Measurements from ENCODE around the gene F11R. TPM values are rescaled to one million over a fixed set of nuclear protein-coding genes. Genes with fewer than 3 reads are reported as not detected.
A peak's percentile ranks its signal among the peaks of the same experiment; 100 is the strongest.
"Not testable (repeated sequence)": the region's sequence is repeated elsewhere in the genome, so short reads cannot be mapped to it uniquely, and the experiment has no call there.

The F11R gene
- total RNA-seq, 1 donor from 2014 or later: 9.8 TPM

GRCh38 chr1:161019111-161019660 lies 1.8 kb downstream of the F11R start:
- DNase-seq (ENCODE audit: missing footprints); ATAC-seq; intact Hi-C loops (cut with DNase I): not testable (repeated sequence)

DNA sequence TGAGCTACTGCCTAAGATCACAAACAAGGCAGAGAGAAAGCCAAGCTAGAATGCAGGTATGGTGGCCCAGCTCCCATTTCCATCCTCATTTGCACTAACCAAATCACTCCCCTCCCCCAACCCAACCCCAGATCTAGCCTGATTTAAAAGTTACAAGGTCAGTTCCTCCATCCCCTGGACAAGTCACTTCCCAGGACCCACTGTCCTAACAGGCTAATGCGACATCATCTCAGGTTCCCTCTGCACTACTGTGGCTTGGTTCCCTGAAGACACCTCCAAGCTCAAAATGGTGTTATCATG lies 2.4 kb downstream of the F11R start:
- intact Hi-C loops (cut with DNase I): no loop called here
- ATAC-seq: no peak
- no peak for DNase-seq (ENCODE audit: missing footprints)

- ATAC-seq (no peak), DNase-seq (ENCODE audit: missing footprints) (no peak)
- intact Hi-C loops (cut with DNase I): no loop called here
Observed at GRCh38 chr1:161017756-161018630, 3.0 kb downstream of the F11R start.

DNA sequence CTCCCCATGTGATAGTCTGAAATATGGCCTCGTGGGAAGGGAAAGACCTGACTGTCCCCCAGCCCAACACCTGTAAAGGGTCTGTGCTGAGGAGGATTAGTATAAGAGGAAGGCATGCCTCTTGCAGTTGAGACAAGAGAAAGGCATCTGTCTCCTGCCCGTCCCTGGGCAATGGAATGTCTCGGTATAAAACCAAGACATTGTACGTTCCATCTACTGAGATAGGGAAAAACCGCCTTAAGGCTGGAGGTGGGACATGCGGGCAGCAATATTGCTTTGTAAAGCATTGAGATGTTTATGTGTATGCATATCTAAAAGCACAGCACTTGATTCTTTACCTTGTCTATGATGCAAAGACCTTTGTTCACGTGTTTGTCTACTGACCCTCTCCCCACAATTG lies 3.8 kb downstream of the F11R start:
- DNase-seq (ENCODE audit: missing footprints); ATAC-seq; intact Hi-C loops (cut with DNase I): not testable (repeated sequence)

- DNase-seq (ENCODE audit: missing footprints); ATAC-seq; intact Hi-C loops (cut with DNase I): not testable (repeated sequence)
Observed at GRCh38 chr1:161016683-161017082, 4.3 kb downstream of the F11R start.

DNA sequence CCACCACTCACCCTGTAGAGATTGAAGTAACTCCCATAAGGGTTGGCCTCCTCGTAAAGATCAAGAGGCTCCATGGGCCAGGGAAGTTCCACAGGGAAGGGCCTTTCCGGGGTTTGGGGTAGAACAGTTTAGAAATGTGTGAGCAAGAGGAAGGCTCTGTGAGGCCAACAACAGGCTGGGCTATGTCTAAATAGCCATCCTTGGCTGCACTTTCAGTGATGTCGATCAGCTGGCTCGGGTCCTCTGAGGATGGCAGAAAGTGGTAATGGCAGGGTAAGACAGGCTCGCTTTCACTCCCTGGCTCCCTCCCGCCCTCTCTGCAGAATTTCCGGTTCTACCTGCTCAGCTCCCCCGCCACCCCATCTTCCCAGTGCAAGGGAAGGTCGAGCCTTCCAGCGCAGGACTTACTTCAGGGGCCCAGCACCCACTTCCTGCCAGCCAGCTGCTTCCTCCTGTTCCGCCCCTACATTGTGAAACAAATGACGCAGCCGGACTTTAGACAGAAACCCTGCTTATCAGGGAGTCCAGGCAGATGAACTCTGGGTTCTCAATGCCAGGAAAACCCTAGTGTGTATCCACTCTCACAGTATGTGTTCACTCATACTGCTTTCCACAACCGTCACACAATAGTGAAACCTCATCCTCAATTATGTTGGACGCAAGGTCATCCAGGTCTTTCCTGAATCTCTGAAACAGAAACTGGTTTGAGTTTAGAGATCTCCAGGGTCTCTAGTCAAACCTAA lies 7.3 kb downstream of the F11R start:
- intact Hi-C loops (cut with DNase I): no loop called here
- DNase-seq (ENCODE audit: missing footprints) (peak; percentile 92), ATAC-seq (peak; percentile 96)

- intact Hi-C loops (cut with DNase I): no loop called here
- ATAC-seq: no peak
- DNase-seq (ENCODE audit: missing footprints): no peak
Observed at GRCh38 chr1:161013131-161013487, 7.8 kb downstream of the F11R start.

DNA sequence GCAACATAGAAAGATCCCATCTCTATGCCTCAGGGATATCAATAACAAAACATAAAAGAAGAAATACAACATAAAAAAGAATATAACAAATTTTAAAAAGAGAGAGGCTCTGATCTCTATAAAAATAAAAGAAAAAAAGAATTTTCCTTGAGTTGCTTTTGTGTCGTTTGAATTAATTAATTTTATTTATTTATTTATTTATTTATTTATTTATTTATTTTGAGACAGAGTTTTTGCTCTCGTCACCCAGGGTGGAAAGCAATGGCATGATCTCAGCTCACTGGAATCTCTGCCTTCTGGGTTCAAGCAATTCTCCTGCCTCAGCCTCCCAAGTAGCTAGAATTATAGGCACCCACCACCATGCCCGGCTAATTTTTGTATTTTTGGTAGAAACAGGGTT lies 8.5 kb downstream of the F11R start:
- DNase-seq (ENCODE audit: missing footprints) (no peak), ATAC-seq (no peak)

GRCh38 chr1:161009602-161010211 lies 11.2 kb downstream of the F11R start:
- DNase-seq (ENCODE audit: missing footprints): no peak
- intact Hi-C loops (cut with DNase I): no loop called here
- no peak for ATAC-seq

More for the DNA sequence above, 8.5 kb downstream of the F11R start:
- intact Hi-C loops (cut with DNase I): no loop called here

- DNase-seq (ENCODE audit: missing footprints) (no peak), ATAC-seq (no peak)
- intact Hi-C loops (cut with DNase I): no loop called here
Observed at GRCh38 chr1:161008869-161009510, 12.0 kb downstream of the F11R start.

- ATAC-seq (no peak), DNase-seq (ENCODE audit: missing footprints) (no peak)
- intact Hi-C loops (cut with DNase I): no loop called here
Observed at GRCh38 chr1:161007369-161007768, 13.6 kb downstream of the F11R start.

DNA sequence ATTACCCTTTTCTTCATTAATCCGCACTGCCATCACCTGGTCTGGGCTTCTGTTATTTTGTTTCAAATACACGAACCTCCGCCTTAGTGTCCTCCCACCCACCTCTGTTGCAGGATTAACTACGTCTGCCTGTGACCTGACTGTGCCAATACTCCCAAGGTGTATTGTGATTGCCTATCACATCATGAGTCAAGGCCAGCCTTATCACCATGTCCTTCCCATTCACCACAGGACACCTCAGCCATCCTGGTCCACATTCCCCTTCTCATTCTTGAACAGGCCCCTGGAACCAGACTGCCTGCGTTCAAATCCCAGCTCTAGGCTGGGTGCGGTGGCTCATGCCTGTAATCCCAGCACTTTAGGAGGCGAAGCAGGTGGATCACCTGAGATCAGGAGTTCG lies 14.4 kb downstream of the F11R start:
- ATAC-seq: no peak
- no peak for DNase-seq (ENCODE audit: missing footprints)

GRCh38 chr1:161001525-161001924 lies 19.4 kb downstream of the F11R start:
- no peak for ATAC-seq
- intact Hi-C loops (cut with DNase I): no loop called here
- DNase-seq (ENCODE audit: missing footprints): no peak

More for the DNA sequence above, 14.4 kb downstream of the F11R start:
- intact Hi-C loops (cut with DNase I): no loop called here

GRCh38 chr1:161000736-161001480 lies 20.0 kb downstream of the F11R start:
- intact Hi-C loops (cut with DNase I): no loop called here
- DNase-seq (ENCODE audit: missing footprints) (no peak), ATAC-seq (no peak)

DNA sequence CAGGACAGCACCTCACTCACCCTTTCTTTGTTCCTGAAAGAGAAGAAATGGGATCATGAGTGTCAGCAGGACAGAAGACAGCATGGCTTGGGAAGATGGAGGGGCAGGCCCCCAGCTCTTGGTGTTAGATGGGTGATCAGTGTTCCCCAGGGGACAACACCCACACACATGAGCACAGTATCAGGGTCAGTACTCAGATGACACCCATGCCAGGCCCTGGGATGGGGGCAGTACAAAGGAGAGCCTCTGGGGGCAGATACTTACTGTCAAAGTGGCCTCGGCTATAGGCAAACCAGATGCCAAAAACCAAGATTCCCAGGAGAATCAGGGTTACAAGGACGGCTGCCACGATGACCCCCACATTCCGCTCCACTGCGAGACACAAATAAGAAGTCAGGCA lies 21.6 kb downstream of the F11R start:
- ATAC-seq: no peak

DNA sequence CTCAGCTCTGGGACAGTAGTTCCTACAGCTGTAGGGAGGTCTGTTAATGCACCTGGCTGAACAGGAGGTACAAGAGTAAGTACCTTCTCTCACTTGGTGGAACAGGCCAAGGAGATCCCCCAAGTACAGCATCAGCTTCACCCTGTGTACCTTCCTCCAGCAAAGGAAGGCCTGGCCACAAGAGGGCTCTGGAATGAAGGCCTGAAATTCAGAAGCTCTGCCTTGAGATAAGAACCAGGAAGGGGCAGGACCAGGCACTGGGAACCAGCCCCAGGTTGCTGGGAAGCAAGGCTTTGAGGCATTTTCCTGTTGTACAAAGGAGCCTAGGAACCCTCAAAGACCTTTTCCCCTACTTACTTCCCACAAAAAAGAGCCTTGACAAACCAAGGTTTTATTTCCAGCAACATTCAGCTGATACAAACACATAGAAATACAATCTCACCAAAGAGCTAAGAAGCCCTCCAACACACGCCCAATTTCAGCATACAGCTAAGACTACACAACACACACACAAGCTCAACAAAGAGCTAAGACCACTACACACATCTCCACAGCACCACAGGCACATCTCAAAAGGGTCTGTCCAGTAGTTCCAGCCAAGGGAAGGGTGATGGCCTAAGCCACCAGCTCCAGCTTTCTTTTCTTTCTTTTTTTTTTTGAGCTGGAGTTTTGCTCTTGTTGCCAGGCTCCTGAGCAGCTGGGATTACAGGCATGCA lies 23.5 kb downstream of the F11R start:
- intact Hi-C loops (cut with DNase I): loop anchor here (1.0 to 10.0 kb wide), 4 partner anchors 47 to 273 kb away; partner anchors contain the start of genes DEDD and USF1
- DNase-seq (ENCODE audit: missing footprints) (no peak), ATAC-seq (peak; percentile 84)

More for the DNA sequence above, 21.6 kb downstream of the F11R start:
- intact Hi-C loops (cut with DNase I): loop anchor here (5.0 to 10.0 kb wide), 2 partner anchors 133 to 275 kb away; partner anchors contain the start of gene DEDD
- DNase-seq (ENCODE audit: missing footprints): no peak

DNA sequence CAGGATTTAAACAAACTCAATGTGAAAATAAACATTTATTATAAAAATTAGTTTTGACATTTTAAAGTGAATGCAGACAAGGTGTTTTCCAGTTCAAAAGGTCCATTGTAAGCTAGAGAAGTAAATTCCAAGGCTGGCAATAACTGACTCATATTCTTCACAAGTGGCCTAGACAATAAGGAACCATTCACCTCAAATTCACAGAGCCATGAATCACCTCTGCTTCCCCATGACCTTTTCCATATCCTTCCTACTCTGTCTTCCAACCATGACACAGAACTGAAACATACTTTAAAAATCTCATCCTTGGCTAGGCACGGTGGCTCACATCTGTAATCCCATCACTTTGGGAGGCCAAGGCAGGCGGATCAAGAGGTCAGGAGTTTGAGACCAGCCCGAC lies 24.8 kb downstream of the F11R start:
- ATAC-seq: no peak
- DNase-seq (ENCODE audit: missing footprints): no peak
- intact Hi-C loops (cut with DNase I): loop anchor here (2.0 to 10.0 kb wide), 3 partner anchors 49 to 271 kb away; partner anchors contain the start of genes DEDD and USF1
